Upper lobe of left lung (tissue), 6 donors: ENCODE measurements around the gene SYNPO2. TPM values are rescaled to one million over a fixed set of nuclear protein-coding genes. Genes with fewer than 3 reads are reported as not detected.

ENCODE experiments used
- ATAC-seq, 2 donors: fragments of 200-7000 bp; cut with Tn5 transposase; one replicate each; pipeline ENCODE4 v1.9.1; 2022; ENCODE audit warnings: mild to moderate bottlenecking in 2 of 2, moderate library complexity in 2 of 2; ENCODE audit not compliant: low FRiP score in 2 of 2
- DNase-seq, 2 donors: peaks; one replicate each; pipeline ENCODE4 v3.0.0-alpha.2; 2019 to 2020
- H3K27ac ChIP-seq, 4 donors: fragments of 200-600 bp; sonication (generic); one replicate each; pipeline ENCODE4 v1.5.1; 2016 to 2019
- H3K27me3 ChIP-seq, 4 donors: fragments of 200-600 bp; sonication (generic); one replicate each; pipeline ENCODE4 v1.5.1; 2017 to 2019
- H3K36me3 ChIP-seq, 4 donors: fragments of 200-600 bp; sonication (generic); one replicate each; pipeline ENCODE4 v1.5.1; 2016 to 2019
- H3K4me1 ChIP-seq, 4 donors: fragments of 200-600 bp; sonication (generic); one replicate each; pipeline ENCODE4 v1.5.1; 2018 to 2019
- H3K4me3 ChIP-seq, 4 donors: fragments of 200-600 bp; sonication (generic); one replicate each; pipeline ENCODE4 v1.5.1; 2017 to 2019; ENCODE audit warnings: mild to moderate bottlenecking in 2 of 4, moderate library complexity in 1 of 4
- H3K9me3 ChIP-seq, 4 donors: fragments of 200-600 bp; sonication (generic); one replicate each; pipeline ENCODE4 v1.5.1; 2018 to 2019
- EP300 ChIP-seq, 4 donors: sonication (generic); formaldehyde crosslinking; IDR thresholded peaks; one replicate each; pipeline ENCODE4 v1.5.1; 2017; ENCODE audit warnings: antibody characterized with exemption in 4 of 4, control low read depth in 2 of 4
- POLR2A ChIP-seq, 4 donors: fragments of 450-650 bp; IDR thresholded peaks; one replicate each; pipeline ENCODE4 v1.5.1; 2016 to 2017; ENCODE audit warnings: antibody characterized with exemption in 4 of 4, mild to moderate bottlenecking in 2 of 4
- POLR2AphosphoS5 ChIP-seq, 2 donors: sonication (generic); formaldehyde crosslinking; IDR thresholded peaks; one replicate each; pipeline ENCODE4 v1.5.1; 2017; ENCODE audit warnings: antibody characterized with exemption in 2 of 2
- WGBS, 2 donors: methylation state at CpG; one replicate each; pipeline ENCODE4 v1.1.5; 2017 to 2018; 5-methylcytosine and 5-hydroxymethylcytosine counted together
- total RNA-seq, 6 donors: library from RNA; depleted of rRNA in 4 of 6; stranded (reverse); fragments of >200 nt in 4 of 6; gene quantifications; one replicate each; pipeline versions ENCODE4 v1.1.0 to v1.2.1, GENCODE V29; 2016 to 2021
- TF ChIP-seq, protein P1 (sequence below), 6 experiments: fragments of 450-650 bp in 4 of 6; fragments of 200-600 bp in 2 of 6; sonication (generic) in 2 of 6; IDR thresholded peaks; one replicate each; pipeline ENCODE4 v1.5.1; 2016 to 2019; ENCODE audit warnings: antibody characterized with exemption in 6 of 6
- donor health status: DM: no; HTN: no; CAD: no; lungs with moderate emphysema.
- donor health status: DM: no; HTN: yes; CAD: no; lungs with severe emphysema.

SYNPO2 gene
- total RNA-seq, 6 donors from 2014 or later = 7.9 to 56.3 (median 17.0) TPM

DNA sequence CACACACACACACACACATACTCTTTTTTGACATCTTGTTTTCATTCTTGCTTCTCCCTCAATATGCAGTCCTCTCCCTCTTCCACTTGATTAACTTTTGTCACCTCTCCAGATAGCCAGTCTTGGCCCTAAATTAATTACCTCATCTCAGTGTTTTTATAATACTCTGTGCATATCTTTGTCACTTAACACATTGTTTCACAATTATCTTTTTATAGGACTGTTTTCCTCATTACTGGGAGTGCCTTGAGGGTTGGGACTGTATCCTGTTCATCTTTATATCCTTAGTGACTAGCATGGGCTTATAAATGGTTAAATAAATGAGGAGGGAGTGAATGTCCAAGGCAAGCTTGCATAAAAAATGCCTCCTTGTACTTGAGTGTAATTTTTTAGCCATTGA is 33.1 kb downstream of the SYNPO2 start:
- peaks cover 0 to 7% (median 3%) of the 10 kb centered on the region in 4 donors for H3K4me1 ChIP-seq
- TF ChIP-seq POLR2AphosphoS5 (IDR thresholded peaks at IDR 0.05) (no peak), POLR2A (IDR thresholded peaks at IDR 0.05) (no peak), EP300 (IDR thresholded peaks at IDR 0.05) (no peak)
- TF ChIP-seq, protein P1, sequence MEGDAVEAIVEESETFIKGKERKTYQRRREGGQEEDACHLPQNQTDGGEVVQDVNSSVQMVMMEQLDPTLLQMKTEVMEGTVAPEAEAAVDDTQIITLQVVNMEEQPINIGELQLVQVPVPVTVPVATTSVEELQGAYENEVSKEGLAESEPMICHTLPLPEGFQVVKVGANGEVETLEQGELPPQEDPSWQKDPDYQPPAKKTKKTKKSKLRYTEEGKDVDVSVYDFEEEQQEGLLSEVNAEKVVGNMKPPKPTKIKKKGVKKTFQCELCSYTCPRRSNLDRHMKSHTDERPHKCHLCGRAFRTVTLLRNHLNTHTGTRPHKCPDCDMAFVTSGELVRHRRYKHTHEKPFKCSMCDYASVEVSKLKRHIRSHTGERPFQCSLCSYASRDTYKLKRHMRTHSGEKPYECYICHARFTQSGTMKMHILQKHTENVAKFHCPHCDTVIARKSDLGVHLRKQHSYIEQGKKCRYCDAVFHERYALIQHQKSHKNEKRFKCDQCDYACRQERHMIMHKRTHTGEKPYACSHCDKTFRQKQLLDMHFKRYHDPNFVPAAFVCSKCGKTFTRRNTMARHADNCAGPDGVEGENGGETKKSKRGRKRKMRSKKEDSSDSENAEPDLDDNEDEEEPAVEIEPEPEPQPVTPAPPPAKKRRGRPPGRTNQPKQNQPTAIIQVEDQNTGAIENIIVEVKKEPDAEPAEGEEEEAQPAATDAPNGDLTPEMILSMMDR (IDR thresholded peaks at IDR 0.05) = no peak
- DNase-seq (no peak), ATAC-seq (no peak)
- H3K27me3 ChIP-seq = no peaks in the 10 kb centered on the region
- H3K27ac ChIP-seq = no peak overlapping the region
- H3K9me3 ChIP-seq = no peaks in the 10 kb centered on the region
- H3K4me3 ChIP-seq = no peak overlapping the region
- H3K36me3 ChIP-seq = no peaks in the 10 kb centered on the region

DNA sequence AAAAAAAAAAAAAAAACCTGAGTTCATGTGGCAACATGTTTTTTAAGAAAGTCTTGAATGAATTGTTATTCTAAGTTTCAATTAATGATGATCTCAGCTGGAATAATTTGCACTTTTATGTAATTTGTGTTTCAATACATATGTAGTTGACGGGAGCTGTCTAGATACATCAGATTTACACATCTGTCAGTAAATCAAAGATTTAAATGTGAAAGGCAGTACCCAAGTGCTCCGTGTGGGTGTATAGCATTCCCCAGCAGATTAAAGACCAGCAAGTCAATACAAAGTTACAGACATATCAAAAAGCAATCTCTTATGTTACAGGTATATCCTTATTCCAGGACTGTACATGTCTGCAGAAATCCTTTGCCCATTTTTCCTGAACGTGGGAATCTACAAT is 35.2 kb downstream of the SYNPO2 start:
- Histone ChIP-seq H3K4me3 (no peak overlapping the region), H3K27ac (no peak overlapping the region), H3K36me3 (no peaks in the 10 kb centered on the region), H3K4me1 (peaks cover 0 to 7% (median 0%) of the 10 kb centered on the region in 4 donors), H3K9me3 (no peaks in the 10 kb centered on the region), H3K27me3 (no peaks in the 10 kb centered on the region)
- WGBS, 2 donors = 52 to 54% methylated on average over 3 of the region's 3 CpGs
- TF ChIP-seq EP300 (IDR thresholded peaks at IDR 0.05) = no peak
- TF ChIP-seq POLR2A (IDR thresholded peaks at IDR 0.05) = no peak
- TF ChIP-seq POLR2AphosphoS5 (IDR thresholded peaks at IDR 0.05) = no peak
- DNase-seq (no peak), ATAC-seq (no peak)

DNA sequence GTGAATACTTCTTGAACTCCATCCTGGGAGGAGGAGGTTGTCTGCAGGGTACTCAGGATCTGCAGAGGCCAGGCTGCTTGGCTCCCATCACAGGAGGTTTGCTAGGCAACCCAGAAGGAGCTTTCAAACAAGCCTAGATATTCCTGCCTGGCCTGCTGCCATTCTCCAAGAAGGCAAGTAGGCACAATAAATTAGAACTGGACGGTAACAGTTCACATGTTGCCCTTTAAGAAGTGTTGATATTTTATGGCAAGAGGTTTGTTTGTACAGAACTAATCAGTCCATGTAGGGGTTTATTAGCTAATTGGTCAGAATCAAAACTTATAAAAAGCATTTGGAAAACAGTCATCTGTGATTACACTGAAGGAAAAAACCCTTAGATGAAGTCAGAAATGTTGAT is 39.3 kb downstream of the SYNPO2 start:
- Histone ChIP-seq H3K4me1 (peaks cover 0 to 7% (median 0%) of the 10 kb centered on the region in 4 donors), H3K27me3 (no peaks in the 10 kb centered on the region), H3K27ac (no peak overlapping the region), H3K4me3 (no peak overlapping the region), H3K9me3 (no peaks in the 10 kb centered on the region), H3K36me3 (no peaks in the 10 kb centered on the region)
- 18 to 31% methylated on average over 1 of the region's 1 CpG for WGBS, 2 donors
- no peak for TF ChIP-seq EP300 (IDR thresholded peaks at IDR 0.05)
- no peak for TF ChIP-seq POLR2AphosphoS5 (IDR thresholded peaks at IDR 0.05)
- TF ChIP-seq, protein P1 (IDR thresholded peaks at IDR 0.05) = no peak
- no peak for TF ChIP-seq POLR2A (IDR thresholded peaks at IDR 0.05)
- no peak for ATAC-seq
- DNase-seq = no peak

GRCh38 chr4:118930255-118930654 is 41.6 kb downstream of the SYNPO2 start:
- no peaks in the 10 kb centered on the region for H3K36me3 ChIP-seq
- H3K4me1 ChIP-seq = no peaks in the 10 kb centered on the region
- 0% methylated on average over 1 of the region's 1 CpG for WGBS, 2 donors
- no peak for ATAC-seq
- no peak for DNase-seq
- TF ChIP-seq, protein P1 (IDR thresholded peaks at IDR 0.05) = no peak
- no peaks in the 10 kb centered on the region for H3K27me3 ChIP-seq
- no peak overlapping the region for H3K27ac ChIP-seq
- H3K9me3 ChIP-seq = no peaks in the 10 kb centered on the region
- no peak overlapping the region for H3K4me3 ChIP-seq

DNA sequence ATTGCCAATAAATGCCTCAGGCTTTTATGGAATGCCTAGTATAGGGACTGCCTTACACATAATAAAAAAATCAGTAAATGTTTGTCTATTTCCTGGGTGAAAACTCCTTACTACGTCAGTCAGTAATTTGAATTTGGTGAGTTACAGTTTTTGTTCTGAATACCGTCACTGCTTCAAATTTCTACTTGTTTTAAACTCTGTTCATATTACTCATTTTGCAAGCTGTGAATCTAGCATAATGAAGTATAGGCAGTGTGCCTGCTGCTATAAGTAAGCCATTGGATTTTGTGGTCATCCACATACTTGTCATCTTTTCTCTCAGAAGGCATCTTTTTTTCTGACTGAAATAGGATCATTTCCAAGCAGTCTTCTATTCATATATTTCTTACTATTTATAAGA is 43.1 kb downstream of the SYNPO2 start:
- Histone ChIP-seq H3K9me3 (no peaks in the 10 kb centered on the region), H3K4me3 (no peak overlapping the region), H3K36me3 (no peaks in the 10 kb centered on the region), H3K27ac (no peak overlapping the region), H3K4me1 (no peaks in the 10 kb centered on the region), H3K27me3 (no peaks in the 10 kb centered on the region)
- TF ChIP-seq POLR2AphosphoS5 (IDR thresholded peaks at IDR 0.05) (no peak), POLR2A (IDR thresholded peaks at IDR 0.05) (no peak), EP300 (IDR thresholded peaks at IDR 0.05) (no peak)
- TF ChIP-seq, protein P1 (IDR thresholded peaks at IDR 0.05) = no peak
- ATAC-seq (no peak), DNase-seq (no peak)
- WGBS, 2 donors = 85 to 89% methylated on average over 2 of the region's 2 CpGs
